DMS114 treated with DMSO at 0.1 percent for 48 hours (cell line): ENCODE measurements around the gene TIMM9.
"Not testable (repeated sequence)": the region's sequence is repeated elsewhere in the genome, so short reads cannot be mapped to it uniquely, and the experiment has no call there.

ENCODE experiments used
- DNase-seq: peaks from one replicate; lab custom pipeline; 2025; ENCODE audit not compliant: unreplicated experiment; lab: John Stamatoyannopoulos, UW

The TIMM9 gene

DNA sequence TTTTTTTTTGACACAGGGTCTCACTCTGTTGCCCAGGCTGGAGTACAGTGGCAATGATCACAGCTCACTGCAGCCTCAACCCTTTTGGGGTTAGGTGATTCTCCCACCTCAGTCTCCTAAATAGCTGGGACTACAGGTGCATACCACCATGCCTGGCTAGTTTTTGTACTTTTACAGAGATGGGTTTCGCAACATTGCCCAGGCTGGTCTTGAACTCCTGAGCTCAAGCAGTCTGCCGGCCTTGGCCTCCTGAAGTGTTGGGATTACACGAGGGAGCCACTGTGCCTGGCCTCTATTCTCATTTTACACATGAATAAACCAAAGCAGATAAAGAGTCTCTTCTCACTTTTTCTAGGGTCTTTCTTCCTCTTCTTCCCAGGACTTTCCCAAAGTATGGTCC is 28.4 kb downstream of the TIMM9 start:
- no peak for DNase-seq

DNA sequence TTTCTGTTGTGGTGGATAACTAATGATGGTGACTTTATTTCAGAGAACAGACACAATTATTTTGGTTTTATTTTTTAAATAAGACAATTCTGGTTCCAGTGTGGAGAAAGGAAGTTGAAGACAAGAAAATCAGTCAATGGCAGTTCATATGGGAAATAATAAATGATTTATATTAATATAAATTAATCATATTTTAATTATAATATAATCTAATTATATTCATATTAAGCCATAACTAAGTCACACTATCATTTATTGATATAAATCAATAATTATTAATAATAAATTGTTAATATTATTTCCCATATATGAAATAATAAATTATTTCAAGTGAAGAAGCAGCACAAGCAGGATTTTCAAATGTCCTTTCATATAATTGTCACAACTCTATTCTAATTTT is 28.8 kb downstream of the TIMM9 start:
- DNase-seq: no peak

- DNase-seq: no peak
Measured at GRCh38 chr14:58397156-58397555, 30.2 kb downstream of the TIMM9 start.

DNA sequence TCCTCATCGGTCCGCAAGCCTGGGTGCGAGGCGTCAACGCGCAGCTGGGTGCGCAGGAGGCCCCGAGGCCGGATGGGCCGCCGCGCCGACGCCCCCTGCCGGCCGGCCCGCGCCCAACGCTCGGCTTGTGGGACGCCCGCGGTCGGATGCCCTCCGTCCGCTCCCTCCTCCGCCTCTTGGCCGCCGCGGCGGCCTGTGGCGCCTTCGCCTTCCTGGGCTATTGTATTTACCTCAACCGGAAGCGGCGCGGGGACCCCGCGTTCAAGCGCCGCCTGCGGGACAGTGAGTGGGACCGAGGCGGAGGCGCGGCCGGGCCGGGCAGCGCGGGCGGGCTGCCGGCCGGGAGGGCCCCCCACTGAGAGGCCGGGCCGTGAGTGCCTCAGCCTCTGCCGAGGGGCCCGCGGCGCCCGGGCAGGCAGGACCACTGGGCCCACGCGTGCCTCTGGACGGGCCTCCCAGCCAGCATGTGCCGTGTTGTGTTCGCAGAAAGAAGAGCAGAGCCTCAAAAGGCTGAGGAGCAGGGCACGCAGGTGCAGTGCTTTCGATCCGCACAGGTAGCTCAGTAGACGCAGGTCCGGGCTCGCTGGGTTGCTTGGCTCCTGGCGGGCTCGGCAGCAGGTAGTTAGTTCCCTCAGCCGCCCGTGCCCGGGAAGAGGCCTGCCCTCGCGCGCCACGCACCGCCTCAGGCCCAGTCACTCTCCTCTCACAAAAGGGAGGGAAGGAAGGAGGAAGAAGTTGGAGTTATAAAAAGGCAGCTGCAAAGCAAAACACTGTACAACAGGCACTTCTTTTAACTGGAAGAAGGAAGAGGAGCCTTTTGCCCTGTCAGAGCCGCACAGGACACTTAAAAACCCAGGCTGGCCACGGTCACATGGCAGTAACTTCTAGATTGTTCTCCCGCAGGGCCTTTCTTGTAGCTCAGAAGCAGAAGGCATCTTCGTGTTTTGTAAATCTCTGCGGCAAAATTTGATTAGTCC is 31.2 kb downstream of the TIMM9 start, which contains the start of gene TOMM20L:
TOMM20L (plus strand) TSS at position 119 of the 977 bp plus-strand sequence; CDS start at position 147, 28 bp downstream.
- peak; percentile 21 for DNase-seq

DNA sequence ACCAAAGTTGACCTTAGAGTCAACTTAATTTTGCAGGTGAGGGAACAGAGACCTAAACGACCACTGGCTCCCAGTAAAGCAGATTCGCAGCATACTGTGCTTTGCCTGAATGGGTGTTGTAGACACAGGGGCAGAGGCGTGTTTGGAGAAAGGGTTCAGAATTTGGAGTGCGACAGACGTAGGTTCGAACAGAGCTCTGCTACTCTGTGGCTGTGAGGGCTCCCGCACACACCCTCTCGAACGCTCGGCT is 31.8 kb downstream of the TIMM9 start:
- DNase-seq: no peak

DNA sequence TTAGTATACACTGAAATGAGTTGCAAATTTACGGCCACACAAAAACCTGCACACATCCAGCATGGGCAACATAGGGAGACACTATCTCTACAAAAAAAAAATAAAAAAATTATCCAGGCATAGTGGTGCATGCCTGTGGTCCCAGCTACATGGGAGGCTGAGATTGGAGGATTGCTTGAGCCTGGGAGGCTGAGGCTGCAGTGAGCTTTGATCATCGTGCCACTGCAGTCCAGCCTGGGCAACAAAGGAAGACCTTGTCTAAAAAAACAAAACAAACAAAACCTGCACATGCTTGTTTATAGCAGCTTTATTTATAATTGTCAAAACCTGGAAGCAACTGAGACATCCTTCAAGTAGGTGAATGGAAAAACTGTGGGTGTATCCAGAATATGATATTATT is 36.5 kb downstream of the TIMM9 start:
- DNase-seq: no peak

DNA sequence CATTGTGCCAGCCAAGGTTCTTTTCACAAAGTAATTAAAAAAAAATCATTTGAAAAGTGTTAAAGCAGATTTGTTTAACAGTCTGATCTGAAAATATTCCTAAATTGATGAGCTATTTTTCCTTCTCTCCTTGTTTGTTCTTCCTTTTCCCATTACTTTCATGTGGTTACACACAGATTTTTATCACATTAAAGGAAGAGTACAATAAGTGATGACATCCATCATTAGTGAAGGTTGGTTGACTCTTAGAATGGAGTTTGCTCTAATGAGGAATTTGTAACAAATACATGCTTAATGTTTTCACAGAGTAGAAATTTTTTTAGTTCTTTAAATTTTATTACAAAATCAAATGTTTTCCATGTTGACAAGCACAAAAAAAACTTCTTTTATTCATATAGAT is 50.5 kb downstream of the TIMM9 start:
- no peak for DNase-seq

DNA sequence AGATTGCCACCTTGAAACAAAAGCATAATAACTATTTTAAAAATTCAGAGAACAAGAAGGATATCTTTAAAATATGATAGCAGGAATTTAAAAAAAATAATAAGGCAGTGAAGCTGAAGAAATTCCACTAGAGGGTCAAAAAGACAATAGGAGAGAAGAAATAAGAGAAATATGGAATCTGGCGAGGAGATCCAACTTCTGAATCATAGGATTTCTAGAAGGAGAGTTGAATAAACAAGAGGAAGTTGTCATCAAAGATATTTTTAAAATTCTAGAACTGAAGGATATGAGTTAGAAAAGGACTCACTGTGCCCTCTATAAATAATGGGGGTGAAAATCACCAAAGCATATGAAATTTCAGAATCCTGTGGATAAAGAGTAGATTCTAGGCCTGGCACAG is 58.4 kb downstream of the TIMM9 start:
- DNase-seq: no peak

- no peak for DNase-seq
Measured at GRCh38 chr14:58367296-58367695, 60.0 kb downstream of the TIMM9 start.

DNA sequence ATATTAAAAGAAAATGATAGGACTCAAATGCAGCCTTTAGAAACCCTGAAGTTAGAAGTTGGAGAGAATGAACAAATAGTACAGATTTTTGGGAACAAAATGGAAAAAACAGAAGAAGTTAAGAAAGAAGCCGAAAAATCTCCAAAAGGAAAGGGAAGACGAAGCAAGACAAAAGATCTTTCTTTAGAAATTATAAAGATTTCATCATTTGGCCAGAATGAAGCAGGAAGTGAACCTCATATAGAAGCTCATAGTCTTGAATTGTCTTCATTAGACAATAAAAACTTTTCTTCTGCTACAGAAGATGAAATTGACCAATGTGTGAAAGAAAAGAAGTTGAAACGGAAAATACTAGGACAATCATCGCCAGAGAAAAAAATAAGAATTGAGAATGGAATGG is 63.0 kb downstream of the TIMM9 start:
- no peak for DNase-seq

DNA sequence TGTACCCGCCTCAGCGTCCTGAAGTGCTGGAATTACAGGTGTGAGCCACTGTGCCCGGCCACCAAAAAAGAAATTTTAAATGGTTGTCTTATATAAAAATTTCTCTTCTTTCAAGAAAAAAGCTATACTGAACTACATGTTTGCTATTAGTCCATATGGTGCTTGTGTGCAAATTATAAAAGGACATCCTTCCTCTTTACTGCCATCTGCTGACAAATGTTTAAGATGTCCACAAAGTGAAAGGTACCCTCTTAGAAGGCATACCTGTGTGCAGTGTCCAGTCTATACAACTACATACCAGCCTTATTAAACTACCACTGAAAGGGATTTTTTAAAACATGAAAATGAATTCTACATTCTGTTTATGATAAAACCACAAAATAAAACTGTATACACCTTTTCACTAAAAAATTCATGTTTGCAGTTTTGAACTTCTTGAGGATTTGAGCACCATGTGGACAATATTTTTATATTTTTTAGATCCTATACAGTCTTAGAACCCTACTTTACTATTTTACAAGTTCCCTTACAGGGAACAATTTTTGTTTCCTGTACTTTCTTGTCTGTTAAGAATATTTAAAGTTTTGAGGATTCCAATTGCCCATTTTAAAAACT is 64.4 kb downstream of the TIMM9 start:
- DNase-seq: peak; percentile 4

DNA sequence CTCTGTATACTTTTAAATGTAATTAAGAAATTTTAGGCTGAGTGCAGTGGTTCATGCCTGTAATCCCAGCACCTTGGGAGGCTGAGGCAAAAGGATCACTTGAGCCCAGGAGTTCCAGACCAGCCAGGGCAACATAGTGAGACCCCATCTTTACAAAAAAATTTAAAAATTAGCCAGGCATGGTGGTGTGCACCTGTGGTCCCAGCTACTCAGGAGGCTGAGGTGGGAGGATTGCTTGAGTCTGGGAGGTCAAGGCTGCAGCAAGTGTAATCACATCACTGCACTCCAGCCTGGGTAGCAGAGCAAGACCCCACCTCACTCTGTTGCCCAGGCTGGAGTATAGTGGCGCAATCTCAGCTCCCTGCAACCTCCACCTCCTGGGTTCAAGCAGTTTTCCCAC is 65.1 kb downstream of the TIMM9 start:
- not testable (repeated sequence) for DNase-seq
